DOHH2 (cell line): ENCODE measurements around the gene HTRA3.

Experiments used
- CTCF ChIP-seq: fragments of 200-600 bp; sonication (generic); IDR thresholded peaks from one replicate; pipeline ENCODE4 v1.5.1; 2014; ENCODE audit warnings: antibody characterized with exemption, mild to moderate bottlenecking, low read depth, low read length; ENCODE audit not compliant: poor library complexity, severe bottlenecking
- EZH2phosphoT487 ChIP-seq: fragments of 200-600 bp; sonication (generic); IDR thresholded peaks from 2 replicates; pipeline ENCODE4 v1.6.1; 2017; ENCODE audit warnings: borderline replicate concordance, mild to moderate bottlenecking, antibody characterized with exemption, low read length, moderate library complexity, mixed read lengths

- no peak for TF ChIP-seq CTCF
- no peak for TF ChIP-seq EZH2phosphoT487
Observed at GRCh38 chr4:8236920-8237195, 32.7 kb upstream of the HTRA3 start.
